ENCODE results near the gene DOLPP1. TPM values are rescaled to one million over a fixed set of nuclear protein-coding genes. Genes with fewer than 3 reads are reported as not detected.

DOLPP1 gene, protein sequence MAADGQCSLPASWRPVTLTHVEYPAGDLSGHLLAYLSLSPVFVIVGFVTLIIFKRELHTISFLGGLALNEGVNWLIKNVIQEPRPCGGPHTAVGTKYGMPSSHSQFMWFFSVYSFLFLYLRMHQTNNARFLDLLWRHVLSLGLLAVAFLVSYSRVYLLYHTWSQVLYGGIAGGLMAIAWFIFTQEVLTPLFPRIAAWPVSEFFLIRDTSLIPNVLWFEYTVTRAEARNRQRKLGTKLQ
- 5.7 and 6.9 TPM in 2 replicates for total RNA-seq

DNA sequence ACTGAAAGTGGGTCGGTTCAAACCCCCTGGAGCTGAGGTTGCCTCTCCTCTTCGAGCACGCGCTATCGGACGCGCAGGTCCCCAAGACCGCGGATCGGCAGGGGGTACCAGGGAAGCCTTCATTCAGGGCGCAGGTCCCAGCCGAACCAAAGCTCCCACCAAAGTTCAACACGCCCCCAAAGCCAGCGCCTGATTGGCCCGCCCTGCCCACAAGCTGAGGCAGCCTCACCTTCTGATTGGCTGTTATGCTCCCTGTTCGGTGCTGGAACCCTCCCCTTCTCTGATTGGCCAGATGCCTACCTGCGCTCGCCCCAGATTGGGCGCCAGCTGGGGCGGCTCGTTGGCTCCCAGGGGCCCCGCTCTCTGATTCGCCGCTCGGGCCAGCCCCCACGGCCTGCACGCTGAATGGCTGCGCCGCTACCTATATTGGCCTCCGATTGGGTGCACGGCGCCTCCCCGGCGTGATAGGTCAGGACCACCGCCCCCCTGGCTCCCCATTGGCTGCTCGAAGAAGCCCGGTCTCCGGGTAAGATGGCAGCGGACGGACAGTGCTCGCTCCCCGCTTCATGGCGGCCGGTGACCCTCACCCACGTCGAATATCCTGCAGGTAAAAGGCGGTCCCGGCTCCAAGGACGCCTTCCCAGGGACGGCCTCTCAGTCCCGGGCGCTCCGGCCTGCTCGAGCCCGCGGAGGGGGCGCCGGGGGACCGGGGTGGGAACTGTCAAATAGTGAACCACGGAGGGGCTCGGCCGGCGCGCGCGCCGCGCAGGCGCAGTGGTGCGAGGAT, at the start of gene DOLPP1:
Gene DOLPP1 (plus strand): TSS at position 511 of the 787 bp plus-strand sequence. CDS start 21 bp downstream, at position 532.

DNA sequence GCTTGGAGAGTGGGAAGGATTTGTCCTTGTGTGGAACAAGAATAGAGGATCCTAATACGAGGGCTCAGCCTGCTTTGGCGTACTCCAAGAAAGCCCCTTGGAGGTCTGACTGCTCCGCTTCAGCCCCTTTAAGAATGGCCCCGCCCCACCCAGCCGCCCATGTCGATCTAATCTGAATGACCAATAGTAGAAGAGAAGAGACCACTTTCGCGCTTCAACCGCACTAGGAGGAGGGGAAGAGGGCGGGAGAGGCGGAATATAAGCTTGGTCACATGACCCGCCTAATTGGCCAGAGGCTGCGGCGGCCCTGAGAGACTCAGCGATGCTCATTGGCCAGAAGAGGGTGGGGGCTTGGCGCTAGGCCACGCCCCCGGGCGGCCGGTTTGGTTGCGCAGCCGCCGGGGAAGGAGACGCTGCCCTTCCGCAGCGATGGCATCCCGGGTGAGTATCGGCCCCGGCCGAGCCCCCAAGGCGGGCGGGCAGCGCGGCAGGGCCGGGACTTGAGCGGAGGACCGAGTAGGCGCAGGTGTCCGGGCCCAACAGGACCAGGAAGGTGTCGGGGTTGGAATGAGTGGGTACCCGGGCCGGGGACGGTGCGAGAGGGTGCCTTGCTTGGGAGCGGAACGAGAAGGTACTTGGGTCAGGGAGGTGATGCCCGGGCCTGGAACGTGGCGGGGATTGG, 44.5 kb upstream of the DOLPP1 start, which contains the start of gene MIGA2:
Gene MIGA2 (plus strand): TSS at position 386 of the 682 bp plus-strand sequence. CDS start 3,969 bp downstream, outside the sequence.

DNA sequence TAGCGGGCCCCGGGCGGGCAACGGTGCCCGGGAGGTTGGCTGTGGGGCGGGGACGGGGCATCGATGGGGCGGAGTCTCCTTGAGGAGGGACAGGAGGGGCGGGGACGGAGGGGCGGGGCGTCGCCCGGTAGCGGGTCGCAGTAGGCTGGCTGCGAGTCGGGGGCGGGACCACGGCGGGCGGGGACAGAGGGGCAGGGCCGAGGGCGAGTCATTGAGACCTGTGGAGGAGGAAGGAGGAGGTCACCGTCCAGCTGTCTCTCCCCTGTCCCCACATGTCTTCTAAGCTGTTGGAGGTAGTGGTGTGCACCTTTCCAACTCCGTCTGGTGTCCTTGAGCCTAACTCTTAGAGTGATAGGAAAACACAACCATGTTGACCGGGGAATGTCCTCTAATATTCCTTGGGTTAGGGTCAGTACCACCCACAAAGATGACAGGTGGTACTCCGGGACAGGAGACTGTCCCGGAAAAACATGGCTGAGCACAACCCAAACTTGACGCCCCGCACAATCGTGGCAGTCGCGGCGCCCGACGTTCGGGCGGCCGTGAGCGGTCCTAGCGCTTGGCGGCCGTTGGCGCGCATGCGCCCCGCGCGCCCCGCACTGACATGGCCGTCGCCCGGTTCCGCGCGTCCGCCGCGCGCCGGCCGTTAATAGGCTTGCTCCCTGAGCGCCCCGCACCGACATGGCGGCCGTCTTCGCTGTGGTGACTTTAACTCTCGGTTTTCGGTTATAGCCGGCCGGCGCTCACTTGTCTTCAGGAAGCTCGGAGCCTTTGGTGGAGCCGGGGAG, 30.0 kb downstream of the DOLPP1 start, which contains the start of the genes CRAT and PTPA:
Gene CRAT (minus strand): TSS at position 54 of the 788 bp plus-strand sequence. CDS start 284 bp downstream, outside the sequence.
Gene PTPA (plus strand): TSS at position 676 of the 788 bp plus-strand sequence. CDS start 186 bp downstream, outside the sequence.

Other genes starting within 250 kb of the DOLPP1 start
- gene KYAT1, start 199.2 kb upstream of the DOLPP1 start, total RNA-seq: 5.3 and 5.9 TPM in 2 replicates
- 19.9 and 30.4 TPM in 2 replicates for gene LRRC8A, start 199.0 kb upstream of the DOLPP1 start, total RNA-seq
- gene PHYHD1, start 160.1 kb upstream of the DOLPP1 start, total RNA-seq: 6.4 and 7.6 TPM in 2 replicates
- 28.7 and 40.1 TPM in 2 replicates for gene DOLK, start 133.5 kb upstream of the DOLPP1 start, total RNA-seq
- gene NUP188, start 133.4 kb upstream of the DOLPP1 start, total RNA-seq: 19.8 and 23.4 TPM in 2 replicates
- gene SH3GLB2, start 52.8 kb upstream of the DOLPP1 start, total RNA-seq: 25.3 and 29.2 TPM in 2 replicates
- 22.7 and 23.0 TPM in 2 replicates for gene MIGA2, start 44.5 kb upstream of the DOLPP1 start, total RNA-seq
- gene CRAT, start 29.7 kb downstream of the DOLPP1 start, total RNA-seq: 31.7 and 35.3 TPM in 2 replicates
- 103 and 129 TPM in 2 replicates for gene PTPA, start 30.3 kb downstream of the DOLPP1 start, total RNA-seq
- 38.0 and 70.7 TPM in 2 replicates for gene IER5L, start 97.2 kb downstream of the DOLPP1 start, total RNA-seq

Measured in smooth muscle cell of bladder (primary cell).